A549 (cell line): ENCODE measurements around the gene RIPOR2. TPM values are rescaled to one million over a fixed set of nuclear protein-coding genes. Genes with fewer than 3 reads are reported as not detected.

Experiments
- ATAC-seq, 2 experiments: fragments of 200-7000 bp in 1 of 2; fragments of >200 bp in 1 of 2; cut with Nextera tagmentation in 1 of 2; cut with Tn5 transposase in 1 of 2; 3 replicates each; pipeline versions ENCODE4 v1.8.0 to v1.9.1; 2018 to 2020; ENCODE audit warnings: mild to moderate bottlenecking in 1 of 2, moderate library complexity in 1 of 2
- CTCF ChIA-PET: fragments of 300-600 bp; sonication (Branson Sonifier 250); formaldehyde crosslinking; extraction: SDS; loops from one replicate; lab custom pipeline; 2021; ENCODE audit warnings: antibody characterized with exemption, inconsistent platforms; lab: Yijun Ruan, JAX
- POLR2A ChIA-PET: fragments of 350-600 bp; formaldehyde crosslinking; extraction: SDS; loops from one replicate; lab custom pipeline; 2021; ENCODE audit warnings: antibody characterized with exemption, inconsistent platforms; lab: Yijun Ruan, JAX
- DNase-seq, 2 experiments: peaks; one replicate each; pipeline versions ENCODE4 v3.0.0 to v3.0.0-alpha.2; 2011 to 2016; ENCODE audit warnings: low read depth in 1 of 2, low spot score in 1 of 2
- FAIRE-seq: peaks from 2 replicates; lab custom pipeline; 2011; peaks lifted over from hg19 to GRCh38; lab: Jason Lieb, UNC
- H3K27ac ChIP-seq, 2 experiments: fragments of >200 bp; sonication (Bioruptor Twin); formaldehyde crosslinking; 3 replicates each; pipeline ENCODE4 v1.5.1; 2016 to 2017
- H3K4me1 ChIP-seq: fragments of >200 bp; sonication (Bioruptor Twin); formaldehyde crosslinking; 3 replicates; pipeline ENCODE4 v1.6.1; 2016
- H3K4me2 ChIP-seq: fragments of >200 bp; sonication (Bioruptor Twin); formaldehyde crosslinking; 3 replicates; pipeline ENCODE4 v1.6.1; 2016
- H3K4me3 ChIP-seq: fragments of >200 bp; sonication (Bioruptor Twin); formaldehyde crosslinking; 3 replicates; pipeline ENCODE4 v1.5.1; 2016
- H3K9me3 ChIP-seq: fragments of >200 bp; sonication (Bioruptor Twin); formaldehyde crosslinking; 3 replicates; pipeline ENCODE4 v1.6.1; 2016
- CBX2 ChIP-seq: fragments of 200-600 bp; sonication (generic); IDR thresholded peaks from 2 replicates; pipeline ENCODE4 v1.6.1; 2016; ENCODE audit warnings: low read depth, mild to moderate bottlenecking, borderline replicate concordance
- CBX8 ChIP-seq: fragments of 200-600 bp; sonication (generic); IDR thresholded peaks from 2 replicates; pipeline ENCODE4 v1.6.1; 2016
- EHF ChIP-seq: fragments of 250-450 bp; sonication (Bioruptor Pico); IDR thresholded peaks from 2 replicates; pipeline ENCODE4 v1.5.0; 2020; ENCODE audit warnings: mild to moderate bottlenecking
- EP300 ChIP-seq, 2 experiments: fragments of >200 bp; sonication (Bioruptor Twin); formaldehyde crosslinking; IDR thresholded peaks; 2 replicates in 1 of 2; 3 replicates in 1 of 2; pipeline ENCODE4 v1.6.1; 2016 to 2017
- ESRRA ChIP-seq: fragments of 150-350 bp; IDR thresholded peaks from 2 replicates; pipeline ENCODE4 v1.6.1; 2014; ENCODE audit warnings: mild to moderate bottlenecking, low read length, borderline replicate concordance
- FOSB ChIP-seq: fragments of 250-450 bp; sonication (Bioruptor Pico); IDR thresholded peaks from 2 replicates; pipeline ENCODE4 v1.5.0; 2020; ENCODE audit warnings: mild to moderate bottlenecking, moderate library complexity
- HEYL ChIP-seq: fragments of 250-450 bp; sonication (Bioruptor Pico); IDR thresholded peaks from 2 replicates; pipeline ENCODE4 v1.8.0; 2021; ENCODE audit warnings: mild to moderate bottlenecking, moderate library complexity
- HOXA7 ChIP-seq: fragments of 250-450 bp; sonication (Bioruptor Pico); IDR thresholded peaks from 2 replicates; pipeline ENCODE4 v1.5.0; 2020; ENCODE audit warnings: mild to moderate bottlenecking, moderate library complexity
- HOXB13 ChIP-seq: fragments of 250-450 bp; sonication (Bioruptor Pico); IDR thresholded peaks from 2 replicates; pipeline ENCODE4 v1.5.0; 2020; ENCODE audit warnings: low read depth, mild to moderate bottlenecking, moderate library complexity
- JUN ChIP-seq, 2 experiments: fragments of >200 bp; sonication (Bioruptor Twin); formaldehyde crosslinking; IDR thresholded peaks; 2 replicates in 1 of 2; 3 replicates in 1 of 2; pipeline ENCODE4 v1.6.1; 2016 to 2017
- JUNB ChIP-seq: fragments of >200 bp; sonication (Bioruptor Twin); formaldehyde crosslinking; IDR thresholded peaks from 2 replicates; pipeline ENCODE4 v1.6.1; 2016
- KDM1A ChIP-seq: fragments of 200-600 bp; sonication (generic); IDR thresholded peaks from 2 replicates; pipeline ENCODE4 v1.6.1; 2016; ENCODE audit warnings: low read depth, mild to moderate bottlenecking
- MYC ChIP-seq: IDR thresholded peaks from 2 replicates; pipeline ENCODE4 v1.6.1; 2012; ENCODE audit warnings: mild to moderate bottlenecking, inconsistent platforms, low read length, improper control_type of control experiment, borderline replicate concordance
- RAD21 ChIP-seq, 2 experiments: fragments of >200 bp in 1 of 2; sonication (Bioruptor Twin) in 1 of 2; formaldehyde crosslinking in 1 of 2; IDR thresholded peaks in 1 of 2; conservative IDR thresholded peaks in 1 of 2; 2 replicates in 1 of 2; 3 replicates in 1 of 2; pipeline ENCODE4 v1.6.1; 2012 to 2018; ENCODE audit warnings: inconsistent platforms in 1 of 2
- RCOR1 ChIP-seq: fragments of 150-350 bp; IDR thresholded peaks from 2 replicates; pipeline ENCODE4 v1.6.1; 2014; ENCODE audit warnings: antibody characterized with exemption, low read length, low read depth
- SMC3 ChIP-seq: fragments of >200 bp; sonication (Bioruptor Twin); formaldehyde crosslinking; IDR thresholded peaks from 3 replicates; pipeline ENCODE4 v1.6.1; 2018; ENCODE audit warnings: inconsistent platforms
- SREBF2 ChIP-seq: fragments of 450-650 bp; IDR thresholded peaks from 2 replicates; pipeline ENCODE4 v1.6.1; 2014; ENCODE audit warnings: mild to moderate bottlenecking, moderate library complexity
- TP53 ChIP-seq: fragments of 250-450 bp; sonication (Bioruptor Pico); IDR thresholded peaks from 2 replicates; pipeline ENCODE4 v1.5.0; 2021; ENCODE audit warnings: mild to moderate bottlenecking, moderate library complexity
- ZC3H11A ChIP-seq: fragments of 450-650 bp; IDR thresholded peaks from 2 replicates; pipeline ENCODE4 v1.6.1; 2014; ENCODE audit warnings: antibody characterized with exemption, mild to moderate bottlenecking
- ZSCAN20 ChIP-seq: fragments of 250-450 bp; sonication (Bioruptor Pico); IDR thresholded peaks from 2 replicates; pipeline ENCODE4 v1.8.0; 2022; ENCODE audit warnings: mild to moderate bottlenecking, moderate library complexity
- WGBS: methylation state at CpG from one replicate; pipeline ENCODE4 v1.1.6; 2017; ENCODE audit errors: missing lambda C conversion rate; 5-methylcytosine and 5-hydroxymethylcytosine counted together
- polyA plus RNA-seq, 4 experiments: library from polyadenylated mRNA; depleted of rRNA in 3 of 4; stranded (reverse); fragments of >200 nt; fragmentation: RNase III in 1 of 4; extraction: RNeasy Plus Mini Kit Qiagen cat#74134 plus additional on column Dnase treatment in 1 of 4; gene quantifications; 2 replicates in 3 of 4; 3 replicates in 1 of 4; pipeline ENCODE4 v1.2.3, GENCODE V29; 2011 to 2017
- TF ChIP-seq, protein P1 (sequence below): fragments of 150-350 bp; IDR thresholded peaks from 2 replicates; pipeline ENCODE4 v1.6.1; 2014; ENCODE audit warnings: low read depth, mild to moderate bottlenecking, low read length
- TF ChIP-seq, protein P2 (sequence below): fragments of >200 bp; sonication (Bioruptor Twin); formaldehyde crosslinking; IDR thresholded peaks from 3 replicates; pipeline ENCODE4 v1.6.1; 2016
- TF ChIP-seq, protein P3 (sequence below): fragments of >200 bp; sonication (Bioruptor Twin); formaldehyde crosslinking; IDR thresholded peaks from 3 replicates; pipeline ENCODE4 v1.5.1; 2016

The RIPOR2 gene
- polyA plus RNA-seq, 2 of the 4 experiments (the other 2 are of a cell fraction) = 0.01 TPM; not detected in 1

DNA sequence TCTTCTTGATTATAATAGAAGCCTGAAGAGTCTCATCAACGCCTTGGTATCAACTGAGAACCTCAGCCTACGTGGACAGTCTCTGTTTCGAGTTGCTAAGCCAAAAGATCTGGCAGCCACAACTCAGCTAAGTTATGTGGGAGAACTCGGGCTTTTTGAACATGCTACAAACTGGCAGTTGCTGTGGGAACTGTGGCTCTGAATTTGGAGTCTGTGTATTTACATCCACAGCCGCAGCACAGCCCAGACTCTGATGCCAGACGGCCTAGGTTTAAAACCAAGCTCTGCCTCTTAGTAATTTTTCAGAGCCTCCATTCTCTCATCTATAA is 35.8 kb downstream of the RIPOR2 start:
- WGBS = 42% methylated on average over 6 of the region's 6 CpGs
- no peak overlapping the region for H3K4me2 ChIP-seq
- no peak for TF ChIP-seq EHF (CRISPR knock-in tag)
- no peak for TF ChIP-seq JUNB
- TF ChIP-seq EP300 (IDR thresholded peaks at IDR 0.05) = no peak
- no peak for TF ChIP-seq CBX8
- no peak for TF ChIP-seq FOSB (CRISPR knock-in tag)
- TF ChIP-seq RCOR1 = no peak
- TF ChIP-seq ZC3H11A = no peak
- no peak for TF ChIP-seq HOXA7 (CRISPR knock-in tag)
- TF ChIP-seq SREBF2 = no peak
- TF ChIP-seq, protein P1, sequence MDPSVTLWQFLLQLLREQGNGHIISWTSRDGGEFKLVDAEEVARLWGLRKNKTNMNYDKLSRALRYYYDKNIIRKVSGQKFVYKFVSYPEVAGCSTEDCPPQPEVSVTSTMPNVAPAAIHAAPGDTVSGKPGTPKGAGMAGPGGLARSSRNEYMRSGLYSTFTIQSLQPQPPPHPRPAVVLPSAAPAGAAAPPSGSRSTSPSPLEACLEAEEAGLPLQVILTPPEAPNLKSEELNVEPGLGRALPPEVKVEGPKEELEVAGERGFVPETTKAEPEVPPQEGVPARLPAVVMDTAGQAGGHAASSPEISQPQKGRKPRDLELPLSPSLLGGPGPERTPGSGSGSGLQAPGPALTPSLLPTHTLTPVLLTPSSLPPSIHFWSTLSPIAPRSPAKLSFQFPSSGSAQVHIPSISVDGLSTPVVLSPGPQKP = no peak
- TF ChIP-seq, protein P2, sequence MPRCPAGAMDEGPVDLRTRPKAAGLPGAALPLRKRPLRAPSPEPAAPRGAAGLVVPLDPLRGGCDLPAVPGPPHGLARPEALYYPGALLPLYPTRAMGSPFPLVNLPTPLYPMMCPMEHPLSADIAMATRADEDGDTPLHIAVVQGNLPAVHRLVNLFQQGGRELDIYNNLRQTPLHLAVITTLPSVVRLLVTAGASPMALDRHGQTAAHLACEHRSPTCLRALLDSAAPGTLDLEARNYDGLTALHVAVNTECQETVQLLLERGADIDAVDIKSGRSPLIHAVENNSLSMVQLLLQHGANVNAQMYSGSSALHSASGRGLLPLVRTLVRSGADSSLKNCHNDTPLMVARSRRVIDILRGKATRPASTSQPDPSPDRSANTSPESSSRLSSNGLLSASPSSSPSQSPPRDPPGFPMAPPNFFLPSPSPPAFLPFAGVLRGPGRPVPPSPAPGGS = no peak
- no peak for TF ChIP-seq CBX2
- TF ChIP-seq KDM1A = no peak
- TF ChIP-seq, protein P3, sequence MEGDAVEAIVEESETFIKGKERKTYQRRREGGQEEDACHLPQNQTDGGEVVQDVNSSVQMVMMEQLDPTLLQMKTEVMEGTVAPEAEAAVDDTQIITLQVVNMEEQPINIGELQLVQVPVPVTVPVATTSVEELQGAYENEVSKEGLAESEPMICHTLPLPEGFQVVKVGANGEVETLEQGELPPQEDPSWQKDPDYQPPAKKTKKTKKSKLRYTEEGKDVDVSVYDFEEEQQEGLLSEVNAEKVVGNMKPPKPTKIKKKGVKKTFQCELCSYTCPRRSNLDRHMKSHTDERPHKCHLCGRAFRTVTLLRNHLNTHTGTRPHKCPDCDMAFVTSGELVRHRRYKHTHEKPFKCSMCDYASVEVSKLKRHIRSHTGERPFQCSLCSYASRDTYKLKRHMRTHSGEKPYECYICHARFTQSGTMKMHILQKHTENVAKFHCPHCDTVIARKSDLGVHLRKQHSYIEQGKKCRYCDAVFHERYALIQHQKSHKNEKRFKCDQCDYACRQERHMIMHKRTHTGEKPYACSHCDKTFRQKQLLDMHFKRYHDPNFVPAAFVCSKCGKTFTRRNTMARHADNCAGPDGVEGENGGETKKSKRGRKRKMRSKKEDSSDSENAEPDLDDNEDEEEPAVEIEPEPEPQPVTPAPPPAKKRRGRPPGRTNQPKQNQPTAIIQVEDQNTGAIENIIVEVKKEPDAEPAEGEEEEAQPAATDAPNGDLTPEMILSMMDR = no peak
- no peak for TF ChIP-seq HOXB13 (CRISPR knock-in tag)
- no peak for TF ChIP-seq ZSCAN20
- no peak for TF ChIP-seq ESRRA
- TF ChIP-seq MYC = no peak
- TF ChIP-seq JUN (IDR thresholded peaks at IDR 0.05) = no peak
- H3K9me3 ChIP-seq = no peaks in the 10 kb centered on the region
- ATAC-seq (no peak), DNase-seq (no peak), FAIRE-seq (no peak)
- H3K27ac ChIP-seq = no peak overlapping the region
- H3K4me3 ChIP-seq = no peak overlapping the region
- no peaks in the 10 kb centered on the region for H3K4me1 ChIP-seq
- CTCF ChIA-PET = interaction anchor here (0.8 kb wide), 1 partner anchor 16 kb away, joined by 3 read pairs; no protein-coding TSS in a partner anchor
- POLR2A ChIA-PET = no interaction called here

DNA sequence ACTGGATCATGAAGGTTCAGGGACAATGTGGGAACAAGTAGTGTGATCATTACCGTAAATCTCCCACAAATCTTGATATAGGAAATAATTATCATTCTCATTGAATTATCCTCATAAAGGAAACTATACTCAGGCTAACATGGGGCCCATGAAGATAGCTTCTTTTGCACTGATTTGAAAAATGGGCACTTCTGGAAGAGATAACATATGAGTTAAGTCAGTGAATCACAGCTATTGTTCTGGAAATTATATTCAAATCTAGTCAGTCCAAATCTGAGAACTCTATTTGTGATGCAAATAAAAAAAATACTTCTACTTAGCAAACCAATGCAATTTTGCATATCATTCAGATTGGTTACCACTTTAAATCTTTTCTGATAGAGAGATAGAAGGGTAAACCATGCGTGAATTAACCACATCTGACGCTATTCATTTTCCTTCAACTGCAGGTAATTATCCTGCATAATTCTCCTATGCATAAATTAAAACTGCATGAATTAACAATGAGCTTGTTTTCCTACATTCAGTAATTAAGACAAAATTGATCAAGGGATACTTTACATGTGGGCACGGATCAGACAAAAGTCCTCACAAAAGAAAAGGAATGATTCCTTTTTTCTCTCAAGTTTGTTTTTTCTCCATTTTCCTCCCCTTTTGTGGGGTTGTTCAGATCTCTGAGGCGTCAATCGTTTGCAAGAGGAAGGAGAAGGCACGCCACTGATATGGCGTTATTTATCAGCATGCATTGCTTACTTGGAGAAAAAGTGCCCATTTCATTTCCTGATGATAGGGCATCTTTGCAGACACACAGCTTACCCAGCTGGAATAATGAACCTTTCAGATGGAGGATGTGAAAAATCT is 36.4 kb downstream of the RIPOR2 start:
- no peak overlapping the region for H3K4me2 ChIP-seq
- ChIA-PET CTCF (interaction anchor here (0.8 to 1.5 kb wide), 3 partner anchors 9 to 17 kb away, joined by 3 read pairs; no protein-coding TSS in a partner anchor), POLR2A (no interaction called here)
- H3K9me3 ChIP-seq = no peaks in the 10 kb centered on the region
- ATAC-seq (no peak), DNase-seq (no peak), FAIRE-seq (no peak)
- WGBS = 79% methylated on average over 8 of the region's 8 CpGs
- no peaks in the 10 kb centered on the region for H3K4me1 ChIP-seq
- TF ChIP-seq SMC3 = no peak
- TF ChIP-seq RAD21 (conservative IDR thresholded peaks at IDR 0.05 in 1 of 2, IDR thresholded peaks at IDR 0.05 in 1 of 2) = no peak
- TF ChIP-seq ZC3H11A = no peak
- TF ChIP-seq CBX2 = no peak
- TF ChIP-seq TP53 (CRISPR knock-in tag) = no peak
- TF ChIP-seq, protein P3 = no peak
- no peak for TF ChIP-seq HEYL (CRISPR knock-in tag)
- no peak overlapping the region for H3K27ac ChIP-seq
- H3K4me3 ChIP-seq = no peak overlapping the region
